ENCODE measurements around the gene SSX7.
"Not testable (repeated sequence)": the region's sequence is repeated elsewhere in the genome, so short reads cannot be mapped to it uniquely, and the experiment has no call there.

DNA sequence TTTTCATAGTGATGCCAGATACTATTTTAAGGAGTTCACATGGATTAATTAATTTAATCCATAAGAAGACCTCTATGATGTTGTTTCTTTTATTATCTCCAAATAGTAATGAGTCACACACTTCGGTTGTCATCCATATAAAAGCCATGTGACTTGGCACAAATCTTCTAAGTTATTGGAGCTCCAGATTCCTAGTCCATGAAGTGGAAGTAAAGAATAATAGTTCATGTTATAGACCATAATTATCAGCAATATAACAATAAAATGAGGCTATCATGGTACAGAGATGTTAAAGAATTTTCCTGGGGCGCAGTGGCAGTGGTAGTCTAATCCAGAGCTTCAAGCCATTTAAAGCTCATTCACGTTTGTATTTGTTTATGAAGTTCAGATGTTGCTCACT lies 26.2 kb downstream of the SSX7 start:
- TF ChIP-seq ZNF274 (IDR thresholded peaks at IDR 0.05; ENCODE audit: low read length); ZNF274 (tag by site-specific recombination; IDR thresholded peaks at IDR 0.05; ENCODE audit: borderline replicate concordance); ZBTB7A (tag by site-specific recombination; IDR thresholded peaks at IDR 0.05; ENCODE audit: low read depth); ZNF335 (tag by site-specific recombination; conservative IDR thresholded peaks at IDR 0.05): not testable (repeated sequence)
